HG03066 (cell line): ENCODE results near the gene ADGRB3.
"Not testable (repeated sequence)": the region's sequence is repeated elsewhere in the genome, so short reads cannot be mapped to it uniquely, and the experiment has no call there.

ENCODE experiments used
- ATAC-seq: cut with Tn5 transposase; IDR thresholded peaks from one replicate; pipeline ENCODE4 v1.9.1; 2021; ENCODE audit warnings: low read depth; ENCODE audit not compliant: unreplicated experiment

Gene ADGRB3

DNA sequence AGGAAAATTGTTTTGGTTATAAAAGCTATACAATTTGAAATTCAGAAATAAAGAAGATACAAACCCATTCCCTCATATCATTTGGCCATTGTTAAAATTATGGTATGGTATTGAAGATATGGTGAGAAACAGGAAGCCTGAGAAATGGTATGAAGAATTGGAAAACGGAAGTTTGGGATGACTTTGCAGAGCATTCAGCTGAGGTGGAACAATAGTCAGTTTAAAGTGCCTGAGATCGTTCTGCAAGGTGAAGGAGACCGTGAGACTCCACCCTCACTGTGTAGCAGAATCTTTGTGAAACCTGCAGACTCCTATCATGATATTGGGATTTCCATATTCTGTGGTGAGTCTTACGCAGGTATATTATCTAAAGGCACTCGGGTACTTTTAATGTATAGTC lies 97.3 kb downstream of the ADGRB3 start:
- ATAC-seq = no peak

- no peak for ATAC-seq
Observed at GRCh38 chr6:68735866-68736265, 100.8 kb downstream of the ADGRB3 start.

DNA sequence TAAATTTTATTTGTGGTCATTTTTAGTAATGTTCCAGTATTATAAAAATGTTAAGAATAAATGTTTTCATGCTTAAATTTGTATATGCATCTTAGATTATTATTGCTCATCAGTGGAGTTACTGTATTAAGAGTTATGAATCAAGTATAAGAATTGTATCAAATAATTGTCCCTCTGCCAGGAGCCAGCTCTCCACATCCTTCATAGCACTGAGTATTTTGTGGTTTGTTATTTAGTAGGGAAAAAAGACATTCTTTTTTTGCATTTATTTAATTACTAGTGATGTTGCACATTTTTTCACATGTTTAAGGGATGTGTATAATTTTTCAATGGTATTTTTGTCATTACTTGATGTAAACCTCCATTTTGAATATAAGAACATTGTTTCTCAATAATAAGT lies 102.0 kb downstream of the ADGRB3 start:
- no peak for ATAC-seq

DNA sequence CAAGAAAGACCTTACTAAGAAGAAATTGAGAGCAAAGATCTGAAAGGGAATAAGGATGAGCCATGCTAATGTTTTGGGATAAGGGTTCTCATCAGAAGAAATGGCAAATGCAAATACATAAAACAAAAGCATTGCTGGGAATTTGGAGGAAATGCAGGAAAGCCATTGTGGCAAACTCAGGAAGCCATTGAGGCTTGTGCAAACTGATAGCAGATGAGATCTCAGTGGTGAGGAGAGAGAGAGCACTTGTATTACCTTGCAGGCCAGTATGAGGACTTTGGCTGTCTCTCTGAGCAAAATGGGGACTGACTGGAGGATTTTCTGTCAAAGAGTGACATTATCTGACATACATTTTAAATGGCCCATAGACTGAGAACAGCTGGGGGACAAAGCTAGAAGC lies 103.0 kb downstream of the ADGRB3 start:
- ATAC-seq = no peak

- no peak for ATAC-seq
Observed at GRCh38 chr6:68740828-68741500, 105.9 kb downstream of the ADGRB3 start.

DNA sequence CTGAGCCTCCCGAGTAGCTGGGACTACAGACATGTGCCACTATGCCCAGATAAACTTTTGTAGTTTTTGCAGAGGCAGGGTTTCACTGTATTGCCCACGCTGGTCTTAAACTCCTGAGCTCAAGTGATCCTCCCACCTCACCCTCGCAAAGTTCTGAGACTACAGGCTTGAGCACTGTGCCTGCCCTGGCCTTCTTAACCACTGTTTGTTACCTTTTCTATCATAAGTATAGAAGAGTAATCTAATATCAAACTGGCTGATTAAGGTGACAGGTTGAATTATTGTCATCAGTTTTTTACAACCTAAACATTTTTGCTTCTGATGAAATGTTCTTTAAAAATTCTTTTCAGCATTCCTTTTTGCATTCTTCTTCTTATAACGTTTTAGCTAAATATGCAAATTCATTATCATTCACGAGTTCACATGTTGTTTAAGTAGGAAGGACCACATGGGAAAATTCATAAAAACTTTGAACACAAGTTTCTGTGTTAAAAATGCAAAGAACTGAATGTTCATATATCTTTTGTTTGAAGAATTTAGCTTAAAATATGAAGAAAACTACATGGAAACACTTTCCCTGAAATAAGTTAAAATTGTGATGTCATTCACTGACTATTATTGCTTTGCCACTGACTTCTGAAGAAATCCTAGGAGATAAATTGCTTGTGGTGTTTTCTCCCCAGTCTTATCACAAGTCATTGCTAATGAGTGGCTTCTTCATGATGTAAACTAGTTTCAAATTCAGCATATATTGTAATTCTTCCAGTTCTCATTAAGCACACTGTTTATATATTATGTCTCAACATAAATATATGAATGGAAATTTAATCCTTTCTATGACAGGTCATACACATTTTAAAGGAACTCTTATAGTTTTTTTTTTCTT lies 106.7 kb downstream of the ADGRB3 start:
- no peak for ATAC-seq

- no peak for ATAC-seq
Observed at GRCh38 chr6:68743099-68743498, 108.0 kb downstream of the ADGRB3 start.

DNA sequence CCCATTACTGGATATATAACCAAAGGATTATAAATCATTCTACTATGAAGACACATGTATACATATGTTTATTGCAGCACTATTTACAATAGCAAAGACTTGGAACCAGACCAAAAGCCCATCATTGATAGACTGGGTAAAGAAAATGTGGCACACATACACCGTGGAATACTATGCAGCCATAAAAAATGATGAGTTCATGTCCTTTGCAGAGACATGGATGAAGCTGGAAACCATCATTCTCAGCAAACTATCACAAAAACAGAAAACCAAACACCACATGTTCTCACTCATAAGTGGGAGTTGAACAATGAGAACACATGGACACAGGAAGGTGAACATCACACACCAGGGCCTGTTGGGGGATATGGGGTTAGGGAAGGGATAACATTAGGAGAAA lies 109.3 kb downstream of the ADGRB3 start:
- ATAC-seq = not testable (repeated sequence)

DNA sequence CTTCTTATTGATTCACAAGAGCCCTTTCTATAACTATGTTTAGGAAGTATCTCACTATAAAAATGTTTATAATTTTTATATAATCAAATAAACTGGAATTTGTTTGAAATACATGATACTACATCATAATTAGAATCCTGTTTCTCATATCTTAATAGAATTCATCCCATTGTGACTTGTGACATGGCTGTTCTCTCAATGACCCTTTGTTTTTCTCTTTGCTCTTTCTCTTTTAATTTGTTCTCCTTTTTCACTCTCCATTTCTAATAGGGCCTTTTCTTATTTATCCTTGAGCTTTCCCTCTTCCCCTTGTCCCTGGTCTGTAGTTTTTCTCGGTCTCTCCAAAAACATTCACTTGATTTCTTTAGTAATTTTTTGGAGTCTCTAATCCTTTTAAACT lies 111.3 kb downstream of the ADGRB3 start:
- ATAC-seq = no peak

DNA sequence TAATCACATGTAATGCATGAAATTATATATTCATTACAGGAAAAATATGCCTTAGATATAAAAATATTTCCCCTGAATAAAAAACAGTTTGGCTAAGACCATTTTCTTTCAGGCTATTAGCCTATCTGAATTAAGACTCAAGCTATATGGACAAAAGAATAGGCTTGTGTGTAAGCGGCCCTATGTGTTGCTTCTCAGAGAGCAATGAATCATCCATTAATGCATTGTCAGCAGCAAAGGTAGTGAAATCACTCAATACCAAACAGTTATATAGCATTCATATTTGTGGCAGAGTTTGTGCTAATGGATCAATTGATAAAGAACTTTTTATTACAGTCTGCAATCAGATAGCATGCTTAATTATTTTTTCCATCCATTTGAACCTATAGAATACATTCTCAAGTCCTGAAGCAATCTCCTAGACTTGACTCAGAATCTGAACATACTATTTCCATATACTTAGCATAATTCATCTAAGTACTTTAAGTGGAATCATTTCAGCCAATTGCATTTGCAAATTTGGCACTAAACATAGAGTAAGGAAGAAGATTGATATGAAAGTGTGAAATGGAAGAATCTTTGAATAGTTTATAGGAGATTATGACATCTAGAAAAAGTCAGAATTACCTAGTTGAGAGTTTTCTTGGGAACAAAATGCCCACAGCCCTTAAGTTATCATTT lies 112.2 kb downstream of the ADGRB3 start:
- ATAC-seq = no peak

DNA sequence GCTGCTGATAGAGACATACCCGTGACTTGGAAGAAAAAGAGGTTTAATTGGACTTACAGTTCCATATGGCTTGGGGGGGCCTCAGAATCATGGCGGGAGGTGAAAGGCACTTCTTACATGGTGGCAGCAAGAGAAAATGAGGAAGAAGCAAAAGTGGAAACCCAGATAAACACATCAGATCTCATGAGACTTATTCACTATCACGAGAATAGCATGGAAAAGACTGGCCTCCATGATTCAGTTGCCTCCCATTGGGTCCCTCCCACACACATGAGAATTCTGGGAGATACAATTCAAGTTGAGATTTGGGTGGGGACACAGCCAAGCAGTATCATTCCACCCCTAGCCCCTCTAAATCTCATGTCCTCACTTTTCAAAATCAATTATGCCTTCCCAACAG lies 112.8 kb downstream of the ADGRB3 start:
- not testable (repeated sequence) for ATAC-seq

DNA sequence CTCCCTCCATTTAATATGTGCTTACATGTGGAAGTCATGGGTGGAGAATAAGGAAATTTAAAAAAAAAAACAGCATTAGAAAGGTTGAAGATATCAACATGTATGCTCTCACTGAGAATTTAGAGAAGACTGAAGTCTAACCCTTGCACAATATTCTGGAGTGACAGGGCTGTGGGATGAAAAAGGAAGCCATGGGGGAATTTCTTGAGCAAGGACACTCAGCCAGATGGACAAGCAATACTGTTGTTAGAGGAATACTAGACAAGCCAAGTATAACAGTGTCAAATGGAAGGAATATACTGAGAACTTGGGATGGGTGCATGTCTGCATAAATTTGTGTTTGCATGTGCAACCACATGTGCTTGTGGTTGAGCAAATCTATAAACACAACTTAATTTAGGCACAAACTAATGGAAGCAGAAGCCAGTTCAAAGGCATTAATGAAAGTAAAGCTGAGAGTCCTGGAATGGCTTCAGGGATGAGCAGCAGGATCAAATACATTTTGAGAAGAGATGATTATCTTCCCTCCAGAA lies 119.7 kb downstream of the ADGRB3 start:
- no peak for ATAC-seq

- no peak for ATAC-seq
Observed at GRCh38 chr6:68756454-68757375, 121.6 kb downstream of the ADGRB3 start.

DNA sequence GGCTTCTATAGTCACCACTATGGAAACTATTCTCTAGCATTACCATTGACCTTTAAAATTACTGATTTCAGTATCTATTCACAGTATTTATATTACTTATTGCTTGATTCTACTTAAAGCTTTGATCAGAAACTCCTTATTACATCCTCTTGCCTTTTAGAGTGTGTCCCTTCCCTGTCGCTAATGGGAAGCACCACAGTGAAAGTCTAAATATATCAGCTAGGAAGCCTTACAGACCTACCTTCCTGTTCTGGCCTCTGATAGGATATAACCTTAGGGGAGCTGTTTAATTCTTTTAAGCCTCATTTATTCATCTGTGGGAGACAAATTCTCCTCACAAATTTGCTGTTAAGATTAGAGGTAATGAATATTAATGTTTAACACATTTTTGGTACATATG lies 122.7 kb downstream of the ADGRB3 start:
- ATAC-seq = no peak

- no peak for ATAC-seq
Observed at GRCh38 chr6:68758559-68758958, 123.5 kb downstream of the ADGRB3 start.

DNA sequence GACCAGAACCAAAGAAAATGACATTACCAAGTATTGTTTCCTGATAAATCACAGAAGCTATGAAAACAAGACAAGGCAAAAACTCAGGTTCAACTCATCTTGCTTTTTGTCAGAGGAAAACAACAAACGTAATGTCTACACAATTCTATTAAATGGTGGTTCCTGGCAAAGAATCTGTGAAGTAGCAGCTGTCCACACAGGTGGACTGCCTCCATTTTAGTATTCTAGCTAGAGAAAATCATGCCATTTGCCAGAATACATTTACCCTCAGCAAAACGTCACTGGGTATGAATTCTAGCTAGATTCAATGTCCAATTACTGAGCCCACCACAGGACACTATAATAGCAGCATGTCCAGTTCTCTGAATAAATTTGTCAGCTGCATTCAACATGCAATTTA lies 125.4 kb downstream of the ADGRB3 start:
- no peak for ATAC-seq

GRCh38 chr6:68760941-68761676 lies 126.0 kb downstream of the ADGRB3 start:
- no peak for ATAC-seq

GRCh38 chr6:68761985-68762384 lies 126.9 kb downstream of the ADGRB3 start:
- ATAC-seq = no peak

- ATAC-seq = no peak
Observed at GRCh38 chr6:68771426-68771825, 136.3 kb downstream of the ADGRB3 start.
